ENCODE measurements around the gene CRABP1. TPM values are rescaled to one million over a fixed set of nuclear protein-coding genes. Genes with fewer than 3 reads are reported as not detected.
"Not testable (repeated sequence)": the region's sequence is repeated elsewhere in the genome, so short reads cannot be mapped to it uniquely, and the experiment has no call there.

The CRABP1 gene
- total RNA-seq, 2 donors from 2014 or later, result 1.3 to 1.5 TPM

- Histone ChIP-seq H3K4me3 (no peak overlapping the region), H3K27ac (no peak overlapping the region), H3K27me3 (no peaks in the 10 kb centered on the region), H3K4me1 (no peaks in the 10 kb centered on the region), H3K36me3 (no peaks in the 10 kb centered on the region), H3K9ac (ENCODE audit: low read depth in 2 of 2, low read length in 2 of 2) (no peak overlapping the region), H3K9me3 (no peaks in the 10 kb centered on the region)
- TF ChIP-seq, protein P1, sequence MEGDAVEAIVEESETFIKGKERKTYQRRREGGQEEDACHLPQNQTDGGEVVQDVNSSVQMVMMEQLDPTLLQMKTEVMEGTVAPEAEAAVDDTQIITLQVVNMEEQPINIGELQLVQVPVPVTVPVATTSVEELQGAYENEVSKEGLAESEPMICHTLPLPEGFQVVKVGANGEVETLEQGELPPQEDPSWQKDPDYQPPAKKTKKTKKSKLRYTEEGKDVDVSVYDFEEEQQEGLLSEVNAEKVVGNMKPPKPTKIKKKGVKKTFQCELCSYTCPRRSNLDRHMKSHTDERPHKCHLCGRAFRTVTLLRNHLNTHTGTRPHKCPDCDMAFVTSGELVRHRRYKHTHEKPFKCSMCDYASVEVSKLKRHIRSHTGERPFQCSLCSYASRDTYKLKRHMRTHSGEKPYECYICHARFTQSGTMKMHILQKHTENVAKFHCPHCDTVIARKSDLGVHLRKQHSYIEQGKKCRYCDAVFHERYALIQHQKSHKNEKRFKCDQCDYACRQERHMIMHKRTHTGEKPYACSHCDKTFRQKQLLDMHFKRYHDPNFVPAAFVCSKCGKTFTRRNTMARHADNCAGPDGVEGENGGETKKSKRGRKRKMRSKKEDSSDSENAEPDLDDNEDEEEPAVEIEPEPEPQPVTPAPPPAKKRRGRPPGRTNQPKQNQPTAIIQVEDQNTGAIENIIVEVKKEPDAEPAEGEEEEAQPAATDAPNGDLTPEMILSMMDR (IDR thresholded peaks at IDR 0.05), result no peak
- intact Hi-C loops (cut with DNase I), result no loop called here
- DNase-seq, result no peak
Observed at GRCh38 chr15:78368651-78369050, 28.5 kb downstream of the CRABP1 start.

DNA sequence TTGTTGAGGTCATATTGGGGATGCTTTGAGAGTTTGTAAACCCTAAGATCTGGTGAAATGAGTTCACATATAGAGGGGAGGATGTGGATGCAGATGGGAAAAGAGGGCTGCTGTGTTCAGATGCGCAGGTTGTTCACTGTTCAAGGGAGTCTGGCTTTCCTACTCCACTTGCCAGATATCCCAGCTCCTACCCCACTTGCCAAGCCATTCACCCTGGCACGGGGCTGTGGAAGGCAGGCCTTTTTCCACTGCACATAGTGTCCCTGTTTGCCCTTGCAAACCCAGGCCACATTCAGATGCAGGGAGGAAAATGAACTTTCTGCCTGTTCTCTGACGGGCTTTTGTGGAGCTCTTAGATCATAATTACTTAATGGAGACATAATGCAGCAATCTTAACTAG, 29.0 kb downstream of the CRABP1 start:
- H3K27me3 ChIP-seq, result no peaks in the 10 kb centered on the region
- intact Hi-C loops (cut with DNase I), result no loop called here
- TF ChIP-seq, protein P1 (IDR thresholded peaks at IDR 0.05), result no peak
- no peaks in the 10 kb centered on the region for H3K36me3 ChIP-seq
- no peaks in the 10 kb centered on the region for H3K4me1 ChIP-seq
- no peak for DNase-seq
- H3K27ac ChIP-seq, result no peak overlapping the region
- no peak overlapping the region for H3K4me3 ChIP-seq
- no peaks in the 10 kb centered on the region for H3K9me3 ChIP-seq
- H3K9ac ChIP-seq (ENCODE audit: low read depth in 2 of 2, low read length in 2 of 2), result no peak overlapping the region

DNA sequence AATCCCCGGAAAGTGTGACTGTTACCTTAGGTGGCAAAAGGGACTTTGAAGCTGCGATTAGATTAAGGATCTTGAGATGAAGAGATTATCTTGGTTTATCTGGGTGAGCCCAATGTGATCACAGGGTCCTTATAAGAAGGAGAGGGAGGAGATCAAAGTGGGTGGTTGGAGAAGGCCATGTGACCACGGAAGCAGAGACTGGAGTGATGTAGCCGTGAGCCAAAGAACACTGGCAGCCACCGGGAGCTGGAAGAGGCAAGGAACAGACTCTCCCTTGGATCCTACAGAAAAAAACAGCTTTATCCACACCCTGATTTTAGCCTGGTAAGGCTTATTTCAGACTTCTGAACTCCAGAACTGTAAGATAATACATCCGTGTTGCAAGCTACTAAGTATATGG, 29.9 kb downstream of the CRABP1 start:
- TF ChIP-seq, protein P1 (IDR thresholded peaks at IDR 0.05), result no peak

GRCh38 chr15:78372880-78373279, 32.7 kb downstream of the CRABP1 start:
- H3K4me3 ChIP-seq, result no peak overlapping the region
- H3K27me3 ChIP-seq, result no peaks in the 10 kb centered on the region
- no peak overlapping the region for H3K27ac ChIP-seq
- H3K4me1 ChIP-seq, result no peaks in the 10 kb centered on the region
- no peaks in the 10 kb centered on the region for H3K9me3 ChIP-seq
- H3K9ac ChIP-seq (ENCODE audit: low read depth in 2 of 2, low read length in 2 of 2), result peak overlapping the region in 1 of 2 donors; percentile 34
- H3K36me3 ChIP-seq, result no peaks in the 10 kb centered on the region
- TF ChIP-seq, protein P1 (IDR thresholded peaks at IDR 0.05), result no peak
- intact Hi-C loops (cut with DNase I), result no loop called here
- peak; percentile 91 for DNase-seq

More for the DNA sequence above, 29.9 kb downstream of the CRABP1 start:
- no peaks in the 10 kb centered on the region for H3K9me3 ChIP-seq
- DNase-seq, result no peak
- no peaks in the 10 kb centered on the region for H3K4me1 ChIP-seq
- H3K4me3 ChIP-seq, result no peak overlapping the region
- no peak overlapping the region for H3K9ac ChIP-seq (ENCODE audit: low read depth in 2 of 2, low read length in 2 of 2)
- no peak overlapping the region for H3K27ac ChIP-seq
- no peaks in the 10 kb centered on the region for H3K36me3 ChIP-seq
- no peaks in the 10 kb centered on the region for H3K27me3 ChIP-seq
- intact Hi-C loops (cut with DNase I), result no loop called here

DNA sequence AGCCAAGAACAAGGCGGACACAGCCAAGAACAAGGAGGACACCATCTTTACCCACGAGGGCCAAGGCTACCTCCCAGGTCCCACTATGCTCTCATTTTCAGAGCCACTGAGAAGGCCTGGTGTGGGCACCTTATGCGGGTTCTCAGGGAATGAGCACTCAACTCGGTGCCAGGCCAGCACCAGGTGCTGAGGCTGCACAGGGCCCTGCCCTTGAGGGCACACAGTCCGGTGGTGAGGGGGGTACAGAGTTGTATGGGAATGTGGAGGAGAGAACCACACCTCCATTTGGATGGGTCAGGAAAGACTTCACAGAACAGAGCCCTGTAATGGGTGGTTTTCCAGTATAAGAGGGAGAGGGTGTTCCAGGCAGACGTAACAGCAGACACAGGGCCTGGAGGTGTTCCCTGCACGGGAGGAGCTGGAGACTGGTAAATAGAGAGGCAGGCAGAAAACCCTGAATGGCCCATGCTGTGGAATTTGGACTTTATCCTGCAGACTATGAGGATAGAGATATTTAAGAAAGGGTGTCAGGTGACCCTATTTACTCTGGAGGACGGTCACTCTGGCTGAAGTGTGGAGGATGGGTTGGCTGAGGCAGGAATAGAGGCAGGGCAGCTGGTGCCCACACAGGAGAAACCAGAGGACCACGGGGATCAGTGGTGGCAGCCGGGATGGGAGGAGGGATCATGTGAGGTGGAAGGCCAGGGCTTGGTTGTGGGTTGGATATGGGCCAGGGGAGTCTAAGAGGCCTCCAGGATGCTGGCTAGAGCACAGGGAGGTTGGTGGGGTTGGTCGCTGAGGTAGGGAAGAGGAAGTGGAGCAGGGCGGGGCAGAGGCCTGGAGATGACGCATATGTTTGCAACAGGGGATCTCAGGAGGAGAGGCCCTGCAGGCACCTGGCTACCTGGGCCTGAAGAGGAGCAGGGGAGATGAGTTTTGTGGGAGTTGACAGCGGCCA, 34.6 kb downstream of the CRABP1 start:
- peak overlapping the region; percentile 51 to 70 for H3K9ac ChIP-seq (ENCODE audit: low read depth in 2 of 2, low read length in 2 of 2)
- DNase-seq, result peak; percentile 91
- H3K36me3 ChIP-seq, result no peaks in the 10 kb centered on the region
- intact Hi-C loops (cut with DNase I), result no loop called here
- H3K27me3 ChIP-seq, result no peaks in the 10 kb centered on the region
- no peak overlapping the region for H3K4me3 ChIP-seq
- no peaks in the 10 kb centered on the region for H3K4me1 ChIP-seq
- H3K9me3 ChIP-seq, result no peaks in the 10 kb centered on the region
- H3K27ac ChIP-seq, result peak overlapping the region; percentile 89
- TF ChIP-seq, protein P1 (IDR thresholded peaks at IDR 0.05), result no peak

DNA sequence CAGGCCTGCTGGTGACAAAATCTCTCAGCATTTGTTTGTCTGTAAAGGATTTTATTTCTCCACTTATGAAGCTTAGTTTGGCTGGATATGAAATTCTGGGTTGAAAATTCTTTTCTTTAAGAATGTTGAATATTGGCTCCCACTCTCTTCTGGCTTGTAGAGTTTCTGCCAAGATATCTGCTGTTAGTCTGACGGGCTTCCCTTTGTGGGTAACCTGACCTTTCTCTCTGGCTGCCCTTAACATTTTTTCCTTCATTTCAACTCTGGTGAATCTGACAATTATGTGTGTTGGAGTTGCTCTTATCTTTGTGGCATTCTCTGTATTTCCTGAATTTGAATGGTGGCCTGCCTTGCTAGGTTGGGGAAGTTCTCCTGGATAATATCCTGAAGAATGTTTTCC, 40.0 kb downstream of the CRABP1 start:
- H3K27ac ChIP-seq; DNase-seq; H3K9ac ChIP-seq (ENCODE audit: low read depth in 2 of 2, low read length in 2 of 2); H3K4me1 ChIP-seq; H3K36me3 ChIP-seq; H3K27me3 ChIP-seq; H3K4me3 ChIP-seq; H3K9me3 ChIP-seq; intact Hi-C loops (cut with DNase I): not testable (repeated sequence)

All from colonic mucosa (tissue), 4 donors.